Upper lobe of left lung (tissue), 6 donors: ENCODE data around the gene STT3B. TPM values are rescaled to one million over a fixed set of nuclear protein-coding genes. Genes with fewer than 3 reads are reported as not detected.

ENCODE experiments used
- ATAC-seq, 2 donors: fragments of 200-7000 bp; cut with Tn5 transposase; one replicate each; pipeline ENCODE4 v1.9.1; 2022; ENCODE audit warnings: mild to moderate bottlenecking in 2 of 2, moderate library complexity in 2 of 2; ENCODE audit not compliant: low FRiP score in 2 of 2
- DNase-seq, 2 donors: peaks; one replicate each; pipeline ENCODE4 v3.0.0-alpha.2; 2019 to 2020
- H3K27ac ChIP-seq, 4 donors: fragments of 200-600 bp; sonication (generic); one replicate each; pipeline ENCODE4 v1.5.1; 2016 to 2019
- H3K27me3 ChIP-seq, 4 donors: fragments of 200-600 bp; sonication (generic); one replicate each; pipeline ENCODE4 v1.5.1; 2017 to 2019
- H3K36me3 ChIP-seq, 4 donors: fragments of 200-600 bp; sonication (generic); one replicate each; pipeline ENCODE4 v1.5.1; 2016 to 2019
- H3K4me1 ChIP-seq, 4 donors: fragments of 200-600 bp; sonication (generic); one replicate each; pipeline ENCODE4 v1.5.1; 2018 to 2019
- H3K4me3 ChIP-seq, 4 donors: fragments of 200-600 bp; sonication (generic); one replicate each; pipeline ENCODE4 v1.5.1; 2017 to 2019; ENCODE audit warnings: mild to moderate bottlenecking in 2 of 4, moderate library complexity in 1 of 4
- H3K9me3 ChIP-seq, 4 donors: fragments of 200-600 bp; sonication (generic); one replicate each; pipeline ENCODE4 v1.5.1; 2018 to 2019
- CTCF ChIP-seq, 6 experiments: fragments of 450-650 bp in 4 of 6; fragments of 200-600 bp in 2 of 6; sonication (generic) in 2 of 6; IDR thresholded peaks; one replicate each; pipeline ENCODE4 v1.5.1; 2016 to 2019; ENCODE audit warnings: antibody characterized with exemption in 6 of 6
- EP300 ChIP-seq, 4 donors: sonication (generic); formaldehyde crosslinking; IDR thresholded peaks; one replicate each; pipeline ENCODE4 v1.5.1; 2017; ENCODE audit warnings: antibody characterized with exemption in 4 of 4, control low read depth in 2 of 4
- POLR2A ChIP-seq, 4 donors: fragments of 450-650 bp; IDR thresholded peaks; one replicate each; pipeline ENCODE4 v1.5.1; 2016 to 2017; ENCODE audit warnings: antibody characterized with exemption in 4 of 4, mild to moderate bottlenecking in 2 of 4
- POLR2AphosphoS5 ChIP-seq, 2 donors: sonication (generic); formaldehyde crosslinking; IDR thresholded peaks; one replicate each; pipeline ENCODE4 v1.5.1; 2017; ENCODE audit warnings: antibody characterized with exemption in 2 of 2
- WGBS, 2 donors: methylation state at CpG; one replicate each; pipeline ENCODE4 v1.1.5; 2017 to 2018; 5-methylcytosine and 5-hydroxymethylcytosine counted together
- total RNA-seq, 6 donors: library from RNA; depleted of rRNA in 4 of 6; stranded (reverse); fragments of >200 nt in 4 of 6; gene quantifications; one replicate each; pipeline versions ENCODE4 v1.1.0 to v1.2.1, GENCODE V29; 2016 to 2021
- donor health status: DM: no; HTN: no; CAD: no; lungs with moderate emphysema.
- donor health status: DM: no; HTN: yes; CAD: no; lungs with severe emphysema.

The STT3B gene
- total RNA-seq, 6 donors from 2014 or later = 42.9 to 137 (median 88.8) TPM

- DNase-seq = no peak
- Histone ChIP-seq H3K9me3 (no peaks in the 10 kb centered on the region), H3K4me3 (no peak overlapping the region), H3K4me1 (no peaks in the 10 kb centered on the region), H3K27ac (no peak overlapping the region), H3K36me3 (no peaks in the 10 kb centered on the region), H3K27me3 (no peaks in the 10 kb centered on the region)
- ATAC-seq = no peak
- WGBS, 2 donors = 74 to 85% methylated on average over 5 of the region's 5 CpGs
- TF ChIP-seq EP300 (IDR thresholded peaks at IDR 0.05) (no peak), POLR2A (IDR thresholded peaks at IDR 0.05) (no peak), POLR2AphosphoS5 (IDR thresholded peaks at IDR 0.05) (no peak), CTCF (IDR thresholded peaks at IDR 0.05) (no peak)
Measured at GRCh38 chr3:31498791-31499190, 33.9 kb upstream of the STT3B start.

GRCh38 chr3:31499281-31499680 lies 33.4 kb upstream of the STT3B start:
- H3K4me1 ChIP-seq = no peaks in the 10 kb centered on the region
- no peak for DNase-seq
- H3K36me3 ChIP-seq = no peaks in the 10 kb centered on the region
- H3K9me3 ChIP-seq = no peaks in the 10 kb centered on the region
- no peaks in the 10 kb centered on the region for H3K27me3 ChIP-seq
- H3K4me3 ChIP-seq = no peak overlapping the region
- WGBS, 2 donors = 86 to 96% methylated on average over 2 to 3 of the region's 3 CpGs
- H3K27ac ChIP-seq = no peak overlapping the region
- TF ChIP-seq POLR2A (IDR thresholded peaks at IDR 0.05) (no peak), CTCF (IDR thresholded peaks at IDR 0.05) (no peak), EP300 (IDR thresholded peaks at IDR 0.05) (no peak), POLR2AphosphoS5 (IDR thresholded peaks at IDR 0.05) (no peak)
- no peak for ATAC-seq

- Histone ChIP-seq H3K36me3 (no peaks in the 10 kb centered on the region), H3K4me1 (no peaks in the 10 kb centered on the region), H3K27me3 (no peaks in the 10 kb centered on the region), H3K27ac (no peak overlapping the region), H3K9me3 (no peaks in the 10 kb centered on the region), H3K4me3 (no peak overlapping the region)
- no peak for ATAC-seq
- 83 to 84% methylated on average over 3 of the region's 3 CpGs for WGBS, 2 donors
- DNase-seq = no peak
- TF ChIP-seq CTCF (IDR thresholded peaks at IDR 0.05) = no peak
Measured at GRCh38 chr3:31502803-31503221, 29.9 kb upstream of the STT3B start.

GRCh38 chr3:31503456-31503855 lies 29.3 kb upstream of the STT3B start:
- Histone ChIP-seq H3K9me3 (no peaks in the 10 kb centered on the region), H3K4me3 (no peak overlapping the region), H3K36me3 (no peaks in the 10 kb centered on the region), H3K27me3 (no peaks in the 10 kb centered on the region), H3K4me1 (no peaks in the 10 kb centered on the region), H3K27ac (no peak overlapping the region)
- DNase-seq = no peak
- WGBS, 2 donors = 68 to 83% methylated on average over 4 of the region's 4 CpGs
- no peak for ATAC-seq
- TF ChIP-seq CTCF (IDR thresholded peaks at IDR 0.05) = no peak
- no peak for TF ChIP-seq EP300 (IDR thresholded peaks at IDR 0.05)
- TF ChIP-seq POLR2A (IDR thresholded peaks at IDR 0.05) = no peak
- TF ChIP-seq POLR2AphosphoS5 (IDR thresholded peaks at IDR 0.05) = no peak

GRCh38 chr3:31504230-31504629 lies 28.5 kb upstream of the STT3B start:
- H3K9me3 ChIP-seq = no peaks in the 10 kb centered on the region
- H3K4me3 ChIP-seq = no peak overlapping the region
- TF ChIP-seq POLR2A (IDR thresholded peaks at IDR 0.05) = no peak
- no peak for TF ChIP-seq POLR2AphosphoS5 (IDR thresholded peaks at IDR 0.05)
- TF ChIP-seq EP300 (IDR thresholded peaks at IDR 0.05) = no peak
- no peak for TF ChIP-seq CTCF (IDR thresholded peaks at IDR 0.05)
- no peak overlapping the region for H3K27ac ChIP-seq
- no peaks in the 10 kb centered on the region for H3K27me3 ChIP-seq
- 98 to 99% methylated on average over 3 of the region's 3 CpGs for WGBS, 2 donors
- no peaks in the 10 kb centered on the region for H3K4me1 ChIP-seq
- H3K36me3 ChIP-seq = no peaks in the 10 kb centered on the region
- ATAC-seq = no peak
- DNase-seq = no peak
